Neural progenitor cell (in vitro differentiated cells): ENCODE data around the gene GNG7.

ENCODE experiments used
- EZH2 ChIP-seq: fragments of 200-600 bp; sonication (generic); IDR thresholded peaks from 2 replicates; pipeline ENCODE4 v1.6.1; 2017; ENCODE audit warnings: antibody characterized with exemption, mild to moderate bottlenecking, moderate library complexity
- TF ChIP-seq, protein P1 (sequence below): fragments of 200-600 bp; sonication (generic); IDR thresholded peaks from 2 replicates; pipeline ENCODE4 v1.5.1; 2017; ENCODE audit warnings: antibody characterized with exemption, mild to moderate bottlenecking

DNA sequence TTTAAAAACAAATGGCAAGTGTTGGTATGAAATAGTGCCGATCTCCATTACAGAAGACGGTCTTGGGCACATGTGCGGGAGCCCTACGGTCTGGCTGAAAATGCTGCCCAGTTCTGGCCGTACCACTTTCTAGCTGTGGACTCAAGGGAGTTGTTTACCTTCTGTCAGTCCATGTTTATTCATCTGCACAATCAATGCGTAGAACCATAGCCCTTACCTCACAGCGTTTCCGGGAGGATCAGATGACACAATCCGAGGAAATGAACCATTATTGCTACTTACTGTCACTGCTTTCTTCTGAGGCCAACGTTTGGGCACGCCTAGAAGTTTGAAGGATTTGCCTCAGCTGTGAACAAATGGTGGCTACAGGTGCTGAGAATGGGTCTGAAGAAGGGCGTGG is 195.4 kb downstream of the GNG7 start:
- TF ChIP-seq, protein P1, sequence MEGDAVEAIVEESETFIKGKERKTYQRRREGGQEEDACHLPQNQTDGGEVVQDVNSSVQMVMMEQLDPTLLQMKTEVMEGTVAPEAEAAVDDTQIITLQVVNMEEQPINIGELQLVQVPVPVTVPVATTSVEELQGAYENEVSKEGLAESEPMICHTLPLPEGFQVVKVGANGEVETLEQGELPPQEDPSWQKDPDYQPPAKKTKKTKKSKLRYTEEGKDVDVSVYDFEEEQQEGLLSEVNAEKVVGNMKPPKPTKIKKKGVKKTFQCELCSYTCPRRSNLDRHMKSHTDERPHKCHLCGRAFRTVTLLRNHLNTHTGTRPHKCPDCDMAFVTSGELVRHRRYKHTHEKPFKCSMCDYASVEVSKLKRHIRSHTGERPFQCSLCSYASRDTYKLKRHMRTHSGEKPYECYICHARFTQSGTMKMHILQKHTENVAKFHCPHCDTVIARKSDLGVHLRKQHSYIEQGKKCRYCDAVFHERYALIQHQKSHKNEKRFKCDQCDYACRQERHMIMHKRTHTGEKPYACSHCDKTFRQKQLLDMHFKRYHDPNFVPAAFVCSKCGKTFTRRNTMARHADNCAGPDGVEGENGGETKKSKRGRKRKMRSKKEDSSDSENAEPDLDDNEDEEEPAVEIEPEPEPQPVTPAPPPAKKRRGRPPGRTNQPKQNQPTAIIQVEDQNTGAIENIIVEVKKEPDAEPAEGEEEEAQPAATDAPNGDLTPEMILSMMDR, result no peak
- no peak for TF ChIP-seq EZH2
